H1 (cell line): ENCODE data around the gene KIAA0513. TPM values are rescaled to one million over a fixed set of nuclear protein-coding genes. Genes with fewer than 3 reads are reported as not detected.

Experiments
- PHF8 ChIP-seq: fragments of 200-600 bp; sonication (generic); conservative IDR thresholded peaks from 2 replicates; pipeline ENCODE4 v1.7.1; 2012; ENCODE audit warnings: low read depth, mild to moderate bottlenecking, inconsistent platforms, low read length, moderate library complexity
- SIRT6 ChIP-seq: IDR thresholded peaks from one replicate; pipeline ENCODE4 v1.7.1; 2012; ENCODE audit warnings: low read length, inconsistent platforms
- polyA plus RNA-seq, 7 experiments: library from polyadenylated mRNA; depleted of rRNA in 3 of 7; stranded (reverse) in 5 of 7; unstranded in 2 of 7; fragments of >200 nt in 5 of 7; fragments of 200-250 nt in 2 of 7; gene quantifications; 1 replicate in 5 of 7; 2 replicates in 1 of 7; 4 replicates in 1 of 7; pipeline versions ENCODE4 v1.2.1 to v1.2.3, GENCODE V29; 2011 to 2013; ENCODE audit warnings: missing spikeins in 2 of 7, mixed read lengths in 2 of 7
- total RNA-seq: library from RNA; stranded (reverse); fragmentation: NEBNext Ultra II Directional; extraction: Animal tissue kit (Norgen Biotek cat#: 25700); gene quantifications from 2 replicates; pipeline ENCODE4 v1.2.1, GENCODE V29; 2021

Gene KIAA0513
- total and polyA plus RNA-seq, 2 of the 8 experiments (the other 6 are each of a cell fraction or from before 2014, with no cell fraction given), result 2.1 to 6.1 TPM

DNA sequence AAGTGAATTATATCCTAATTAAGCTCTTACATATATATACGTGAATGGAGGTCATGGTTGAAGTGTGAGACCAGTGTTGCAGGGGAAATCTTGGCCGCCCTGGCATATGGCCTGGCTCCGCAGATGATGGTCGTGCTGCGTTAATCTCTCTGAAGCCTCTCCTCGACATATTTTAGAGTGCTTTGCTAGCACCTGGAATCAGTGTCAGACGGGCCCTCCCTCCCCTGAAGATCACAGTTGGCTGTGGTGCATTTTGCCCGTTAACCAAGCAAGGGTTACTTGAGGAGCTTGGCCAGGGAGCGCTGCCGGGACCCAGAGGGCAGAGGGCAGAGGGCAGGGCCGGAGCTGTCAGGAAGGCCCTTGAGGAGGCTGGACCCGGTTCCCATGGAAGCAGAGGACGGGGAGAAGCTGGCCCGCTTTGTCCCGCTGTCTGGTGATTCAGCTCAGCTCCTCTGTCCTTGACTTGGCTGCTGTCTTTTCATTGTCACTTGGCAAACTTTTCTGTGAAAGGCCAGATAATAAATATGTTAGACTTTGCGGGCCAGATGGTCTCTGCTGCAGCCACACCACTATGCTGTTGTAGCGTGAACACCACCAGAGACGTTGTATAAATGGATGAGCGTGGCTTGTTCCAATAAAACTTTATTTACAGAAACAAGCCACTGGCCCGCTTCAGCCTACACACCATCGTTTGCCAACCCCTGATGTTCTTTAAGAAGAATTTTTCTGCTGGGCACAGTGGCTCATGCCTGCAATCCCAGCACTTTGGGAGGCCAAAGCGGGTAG is 52.4 kb downstream of the KIAA0513 start (continued):
- no peak for TF ChIP-seq PHF8
- no peak for TF ChIP-seq SIRT6
